H9 (cell line): ENCODE results near the gene CFAP46. TPM values are rescaled to one million over a fixed set of nuclear protein-coding genes. Genes with fewer than 3 reads are reported as not detected.

Source experiments
- DNase-seq: peaks from one replicate; pipeline ENCODE4 v3.0.0-alpha.2; 2017
- H2AFZ ChIP-seq: one replicate; pipeline ENCODE4 v1.6.1; 2013; ENCODE audit warnings: mild to moderate bottlenecking, low read length, control low read depth, moderate library complexity
- H2AK5ac ChIP-seq: 2 replicates; pipeline ENCODE4 v1.6.1; 2013; ENCODE audit warnings: low read length, control low read depth, mixed read lengths; ENCODE audit not compliant: insufficient read length
- H2BK120ac ChIP-seq: one replicate; pipeline ENCODE4 v1.6.1; 2013; ENCODE audit warnings: low read depth, mild to moderate bottlenecking, low read length, control low read depth, inconsistent platforms; ENCODE audit not compliant: poor library complexity, severe bottlenecking
- H2BK12ac ChIP-seq: 2 replicates; pipeline ENCODE4 v1.6.1; 2013; ENCODE audit warnings: low read length, control low read depth, mixed read lengths, low read depth; ENCODE audit not compliant: insufficient read length
- H2BK15ac ChIP-seq: 2 replicates; pipeline ENCODE4 v1.6.1; 2013; ENCODE audit warnings: low read depth, low read length, control low read depth
- H2BK20ac ChIP-seq: one replicate; pipeline ENCODE4 v1.6.1; 2013; ENCODE audit warnings: low read depth, mild to moderate bottlenecking, low read length, control low read depth, inconsistent platforms; ENCODE audit not compliant: poor library complexity, severe bottlenecking
- H2BK5ac ChIP-seq: 2 replicates; pipeline ENCODE4 v1.6.1; 2013; ENCODE audit warnings: low read length, control low read depth, mixed read lengths; ENCODE audit not compliant: insufficient read length
- H3K14ac ChIP-seq: 2 replicates; pipeline ENCODE4 v1.6.1; 2013; ENCODE audit warnings: low read length, control low read depth; ENCODE audit not compliant: insufficient read depth
- H3K18ac ChIP-seq: 2 replicates; pipeline ENCODE4 v1.6.1; 2013; ENCODE audit warnings: low read depth, mild to moderate bottlenecking, mixed read lengths, low read length, control low read depth; ENCODE audit not compliant: insufficient read length
- H3K23ac ChIP-seq: 2 replicates; pipeline ENCODE4 v1.6.1; 2013; ENCODE audit warnings: low read length, control low read depth, mixed read lengths, low read depth; ENCODE audit not compliant: insufficient read length
- H3K23me2 ChIP-seq: 2 replicates; pipeline ENCODE4 v1.6.1; 2013; ENCODE audit warnings: low read depth, mild to moderate bottlenecking, mixed read lengths, low read length, control low read depth; ENCODE audit not compliant: insufficient read length, poor library complexity, severe bottlenecking
- H3K27ac ChIP-seq: 2 replicates; pipeline ENCODE4 v1.5.1; 2013; ENCODE audit warnings: low read length, control low read depth, mixed read lengths, low read depth; ENCODE audit not compliant: insufficient read length
- H3K27me3 ChIP-seq: 2 replicates; pipeline ENCODE4 v1.6.1; 2013; ENCODE audit warnings: low read length, control low read depth, inconsistent platforms; ENCODE audit not compliant: insufficient read depth
- H3K4ac ChIP-seq: 2 replicates; pipeline ENCODE4 v1.6.1; 2013; ENCODE audit warnings: low read depth, mild to moderate bottlenecking, control low read depth, inconsistent platforms, low read length, moderate library complexity
- H3K4me1 ChIP-seq: 2 replicates; pipeline ENCODE4 v1.6.1; 2013; ENCODE audit warnings: low read length, control low read depth, inconsistent platforms; ENCODE audit not compliant: insufficient read depth
- H3K4me2 ChIP-seq: 2 replicates; pipeline ENCODE4 v1.6.1; 2013; ENCODE audit warnings: low read length, control low read depth, mixed read lengths; ENCODE audit not compliant: insufficient read length, insufficient read depth
- H3K56ac ChIP-seq: 2 replicates; pipeline ENCODE4 v1.6.1; 2013; ENCODE audit warnings: low read depth, mild to moderate bottlenecking, mixed read lengths, low read length, control low read depth; ENCODE audit not compliant: insufficient read length
- H3K79me1 ChIP-seq: 2 replicates; pipeline ENCODE4 v1.6.1; 2013; ENCODE audit warnings: low read depth, mild to moderate bottlenecking, moderate library complexity, low read length, control low read depth, inconsistent platforms; ENCODE audit not compliant: insufficient read depth, poor library complexity, severe bottlenecking
- H3K79me2 ChIP-seq: 2 replicates; pipeline ENCODE4 v1.6.1; 2013; ENCODE audit warnings: low read length, control low read depth, inconsistent platforms; ENCODE audit not compliant: insufficient read depth
- H3K9ac ChIP-seq: 2 replicates; pipeline ENCODE4 v1.6.1; 2013; ENCODE audit warnings: low read length, control low read depth, mixed read lengths; ENCODE audit not compliant: insufficient read length; ENCODE audit errors: extremely low read depth
- H3K9me3 ChIP-seq: one replicate; pipeline ENCODE4 v1.6.1; 2013; ENCODE audit warnings: low read depth, low read length, inconsistent platforms; ENCODE audit not compliant: control insufficient read depth
- H3T11ph ChIP-seq: one replicate; pipeline ENCODE4 v1.6.1; 2013; ENCODE audit warnings: mild to moderate bottlenecking, low read length, control low read depth, inconsistent platforms
- H4K20me1 ChIP-seq: one replicate; pipeline ENCODE4 v1.6.1; 2013; ENCODE audit not compliant: control insufficient read depth, insufficient read length, insufficient read depth
- H4K5ac ChIP-seq: 2 replicates; pipeline ENCODE4 v1.6.1; 2013; ENCODE audit warnings: low read depth, mild to moderate bottlenecking, mixed read lengths, low read length, control low read depth; ENCODE audit not compliant: insufficient read length
- H4K8ac ChIP-seq: replicated peaks from 2 replicates; pipeline ENCODE4 v1.6.1; 2013; ENCODE audit warnings: low read length, control low read depth, mixed read lengths, low read depth; ENCODE audit not compliant: insufficient read length
- H4K91ac ChIP-seq: 2 replicates; pipeline ENCODE4 v1.6.1; 2013; ENCODE audit warnings: low read depth, mild to moderate bottlenecking, moderate library complexity, mixed read lengths, low read length, control low read depth; ENCODE audit not compliant: insufficient read length
- H3K27ac Mint-ChIP-seq, 3 experiments: 2 replicates in 2 of 3; 3 replicates in 1 of 3; pipeline ENCODE4 v1.8.0; 2020 to 2021; ENCODE audit warnings: mixed read lengths in 3 of 3, mild to moderate bottlenecking in 1 of 3, moderate library complexity in 1 of 3
- H3K27me3 Mint-ChIP-seq: 2 replicates; pipeline ENCODE4 v1.8.0; 2021; ENCODE audit warnings: low read depth, mild to moderate bottlenecking, moderate library complexity, mixed read lengths
- H3K36me3 Mint-ChIP-seq, 3 experiments: 2 replicates in 2 of 3; 3 replicates in 1 of 3; pipeline ENCODE4 v1.8.0; 2020 to 2021; ENCODE audit warnings: low read depth in 3 of 3, mixed read lengths in 3 of 3; ENCODE audit not compliant: insufficient read depth in 1 of 3
- H3K4me1 Mint-ChIP-seq, 2 experiments: 2 replicates each; pipeline ENCODE4 v1.8.0; 2020; ENCODE audit warnings: mixed read lengths in 2 of 2
- H3K4me3 Mint-ChIP-seq, 2 experiments: 2 replicates in 1 of 2; 3 replicates in 1 of 2; pipeline ENCODE4 v1.8.0; 2020 to 2021; ENCODE audit warnings: mild to moderate bottlenecking in 2 of 2, mixed read lengths in 2 of 2, moderate library complexity in 1 of 2
- H3K9me3 Mint-ChIP-seq, 2 experiments: 2 replicates in 1 of 2; 3 replicates in 1 of 2; pipeline ENCODE4 v1.8.0; 2020; ENCODE audit warnings: mild to moderate bottlenecking in 2 of 2, mixed read lengths in 2 of 2, moderate library complexity in 1 of 2
- CTCF ChIP-seq: fragments of 200-600 bp; sonication (generic); conservative IDR thresholded peaks from 3 replicates; pipeline ENCODE4 v1.8.0; 2021; ENCODE audit warnings: antibody characterized with exemption, mild to moderate bottlenecking
- WGBS: extraction: QIAGEN DNeasy Blood & Tissue Kit; methylation state at CpG from one replicate; pipeline ENCODE4 v1.1.7; 2013; ENCODE audit warnings: missing lambda C conversion rate, low lambda C conversion rate, mixed read lengths; ENCODE audit not compliant: insufficient read length; ENCODE audit errors: extremely low coverage; 5-methylcytosine and 5-hydroxymethylcytosine counted together
- total RNA-seq: library from RNA; stranded (reverse); gene quantifications from 2 replicates; pipeline ENCODE4 v1.2.1, GENCODE V29; 2021

CFAP46 gene
- total RNA-seq, 1 experiment from 2014 or later = 3.1 TPM

GRCh38 chr10:132889556-132889955 lies 52.8 kb downstream of the CFAP46 start:
- peaks cover 3% of the 10 kb centered on the region for H3K23me2 ChIP-seq
- Mint-ChIP-seq H3K27ac (no peak overlapping the region), H3K4me1 (peaks cover 41 to 49% of the 10 kb centered on the region in 2 experiments), H3K36me3 (no peaks in the 10 kb centered on the region), H3K27me3 (peaks cover 19% of the 10 kb centered on the region), H3K9me3 (peaks cover 0 to 2% of the 10 kb centered on the region in 2 experiments; a peak in 3 of 5 replicates), H3K4me3 (no peak overlapping the region)
- no peak overlapping the region for H3T11ph ChIP-seq
- H3K79me1 ChIP-seq = no peaks in the 10 kb centered on the region
- H4K20me1 ChIP-seq = no peaks in the 10 kb centered on the region
- H3K18ac ChIP-seq = no peak overlapping the region
- DNase-seq = no peak
- H2BK20ac ChIP-seq = no peak overlapping the region
- no peak overlapping the region for H2AK5ac ChIP-seq
- no CpG with 5 or more reads among the region's 16 CpGs for WGBS
- no peak overlapping the region for H3K23ac ChIP-seq
- no peak overlapping the region for H4K8ac ChIP-seq
- H2BK120ac ChIP-seq = no peak overlapping the region
- H3K14ac ChIP-seq = no peak overlapping the region
- H3K4me2 ChIP-seq = no peak overlapping the region
- no peak overlapping the region for H4K5ac ChIP-seq
- H2BK12ac ChIP-seq = no peak overlapping the region
- no peak overlapping the region for H3K27ac ChIP-seq
- no peaks in the 10 kb centered on the region for H3K27me3 ChIP-seq
- H4K91ac ChIP-seq = no peak overlapping the region
- H3K4me1 ChIP-seq = peaks cover 14% of the 10 kb centered on the region; the same call in 1 of the 2 replicates
- no peak overlapping the region for H3K4ac ChIP-seq
- H2BK5ac ChIP-seq = no peak overlapping the region
- no peaks in the 10 kb centered on the region for H3K79me2 ChIP-seq
- TF ChIP-seq CTCF = no peak
- H3K56ac ChIP-seq = no peak overlapping the region
- no peak overlapping the region for H2AFZ ChIP-seq
- no peak overlapping the region for H2BK15ac ChIP-seq
- H3K9ac ChIP-seq = no peak overlapping the region
- no peaks in the 10 kb centered on the region for H3K9me3 ChIP-seq
